PFSK-1 (cell line): Measurements from ENCODE around the gene RPS6KA4.

Experiments
- FOXP2 ChIP-seq: optimal IDR thresholded peaks from 2 replicates; pipeline ENCODE3; 2011; ENCODE audit warnings: borderline replicate concordance, control low read depth, inconsistent platforms; ENCODE audit not compliant: insufficient read depth; ENCODE audit errors: extremely low read length, extremely low read depth
- POLR2AphosphoS5 ChIP-seq: IDR thresholded peaks from 2 replicates; pipeline ENCODE4 v1.6.1; 2012; ENCODE audit warnings: low read depth, mild to moderate bottlenecking, control low read depth, low read length, moderate library complexity
- REST ChIP-seq, 2 experiments: IDR thresholded peaks; 2 replicates each; pipeline versions ENCODE4 v1.6.1 to v1.8.0; 2011 to 2012; ENCODE audit warnings: low read depth in 2 of 2, low read length in 2 of 2, control low read depth in 1 of 2, inconsistent platforms in 1 of 2, mild to moderate bottlenecking in 1 of 2, moderate library complexity in 1 of 2; ENCODE audit not compliant: insufficient read depth in 1 of 2

- TF ChIP-seq FOXP2, result no peak
- no peak for TF ChIP-seq POLR2AphosphoS5
- no peak for TF ChIP-seq REST (IDR thresholded peaks at IDR 0.05; ENCODE audit: insufficient read depth in 1 of 2, low read depth in 2 of 2, low read length in 2 of 2)
These were observed 23.9 kb upstream of the RPS6KA4 start for GRCh38 chr11:64334764-64335735.
